Fibroblast of skin of abdomen (primary cell): ENCODE data around the gene GATAD2B.
"Not testable (repeated sequence)": the region's sequence is repeated elsewhere in the genome, so short reads cannot be mapped to it uniquely, and the experiment has no call there.

ENCODE experiments used
- DNase-seq: peaks from one replicate; pipeline ENCODE4 v3.0.0-alpha.2; 2013

GATAD2B gene

GRCh38 chr1:153794624-153795329 is 128.0 kb downstream of the GATAD2B start:
- no peak for DNase-seq

GRCh38 chr1:153793973-153794615 is 128.7 kb downstream of the GATAD2B start:
- DNase-seq, result no peak

GRCh38 chr1:153793261-153793972 is 129.4 kb downstream of the GATAD2B start:
- no peak for DNase-seq

- DNase-seq, result no peak
These were observed 130.1 kb downstream of the GATAD2B start for GRCh38 chr1:153792631-153793041.

GRCh38 chr1:153791648-153792253 is 131.0 kb downstream of the GATAD2B start:
- peak; percentile 27 for DNase-seq

GRCh38 chr1:153790966-153791647 is 131.7 kb downstream of the GATAD2B start:
- DNase-seq, result peak; percentile 93

GRCh38 chr1:153790313-153790965 is 132.3 kb downstream of the GATAD2B start:
- DNase-seq, result peak; percentile 71

GRCh38 chr1:153789478-153790034 is 133.2 kb downstream of the GATAD2B start:
- no peak for DNase-seq

- DNase-seq, result no peak
These were observed 136.6 kb downstream of the GATAD2B start for GRCh38 chr1:153786038-153786790.

- peak; percentile 91 for DNase-seq
These were observed 139.3 kb downstream of the GATAD2B start for GRCh38 chr1:153783233-153784190.

GRCh38 chr1:153782648-153783047 is 140.1 kb downstream of the GATAD2B start:
- not testable (repeated sequence) for DNase-seq

- no peak for DNase-seq
These were observed 142.2 kb downstream of the GATAD2B start for GRCh38 chr1:153780551-153780950.

- no peak for DNase-seq
These were observed 142.8 kb downstream of the GATAD2B start for GRCh38 chr1:153779781-153780541.

GRCh38 chr1:153778824-153779519 is 143.8 kb downstream of the GATAD2B start:
- no peak for DNase-seq

GRCh38 chr1:153778051-153778823 is 144.5 kb downstream of the GATAD2B start:
- no peak for DNase-seq

- DNase-seq, result no peak
These were observed 145.1 kb downstream of the GATAD2B start for GRCh38 chr1:153777648-153778047.

- no peak for DNase-seq
These were observed 145.9 kb downstream of the GATAD2B start for GRCh38 chr1:153776845-153777370.
